ENCODE data around the gene GNG12.
A peak's percentile ranks its signal among the peaks of the same experiment; 100 is the strongest.
"Not testable (repeated sequence)": the region's sequence is repeated elsewhere in the genome, so short reads cannot be mapped to it uniquely, and the experiment has no call there.

The GNG12 gene

DNA sequence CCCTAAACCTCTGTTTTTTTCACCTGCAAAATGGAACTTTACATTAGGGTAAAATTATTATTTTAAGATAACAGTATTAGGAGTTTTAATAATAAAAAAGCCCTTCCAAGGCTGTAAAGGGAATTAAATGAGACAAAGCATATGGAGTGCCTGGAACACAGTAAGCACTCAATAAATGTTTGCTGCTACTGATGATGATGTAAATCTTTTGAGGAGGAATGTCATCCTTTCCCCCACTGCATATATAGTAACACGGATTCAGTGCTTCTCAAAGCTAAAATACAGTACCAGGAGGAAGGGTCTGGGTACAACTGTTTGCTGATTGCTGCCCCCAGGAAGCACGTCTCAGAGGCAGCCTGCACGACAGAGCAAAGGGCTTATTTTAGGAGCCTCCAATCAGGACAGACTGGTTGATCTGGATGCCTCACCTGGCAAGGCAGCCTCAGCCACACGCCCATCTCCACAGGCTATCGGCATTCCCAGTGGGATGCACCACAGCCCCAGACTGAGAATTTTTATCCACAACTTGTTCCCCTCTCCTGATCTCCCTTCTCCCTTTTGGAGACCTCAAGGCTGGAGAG is 83.9 kb downstream of the GNG12 start:
- no peak for DNase-seq

DNA sequence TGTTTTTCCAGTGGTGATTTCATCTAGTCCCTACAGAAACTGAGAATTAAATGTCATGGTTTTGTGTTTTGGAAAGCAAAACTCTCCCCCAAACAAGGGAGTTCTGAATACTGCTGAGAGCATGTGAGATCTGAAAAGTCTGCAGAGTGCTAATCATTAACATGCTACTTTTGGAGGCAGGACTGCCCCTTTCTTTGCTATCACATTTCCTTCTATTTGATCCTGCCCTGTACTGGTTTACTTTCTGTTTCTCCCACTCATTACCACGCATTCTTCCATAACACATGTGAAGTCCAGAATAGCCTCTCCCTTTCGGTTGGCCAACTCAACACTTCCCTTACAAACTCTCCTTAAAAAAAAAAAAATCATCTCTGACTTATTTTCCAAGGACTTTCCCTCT is 84.6 kb downstream of the GNG12 start:
- no peak for DNase-seq

DNA sequence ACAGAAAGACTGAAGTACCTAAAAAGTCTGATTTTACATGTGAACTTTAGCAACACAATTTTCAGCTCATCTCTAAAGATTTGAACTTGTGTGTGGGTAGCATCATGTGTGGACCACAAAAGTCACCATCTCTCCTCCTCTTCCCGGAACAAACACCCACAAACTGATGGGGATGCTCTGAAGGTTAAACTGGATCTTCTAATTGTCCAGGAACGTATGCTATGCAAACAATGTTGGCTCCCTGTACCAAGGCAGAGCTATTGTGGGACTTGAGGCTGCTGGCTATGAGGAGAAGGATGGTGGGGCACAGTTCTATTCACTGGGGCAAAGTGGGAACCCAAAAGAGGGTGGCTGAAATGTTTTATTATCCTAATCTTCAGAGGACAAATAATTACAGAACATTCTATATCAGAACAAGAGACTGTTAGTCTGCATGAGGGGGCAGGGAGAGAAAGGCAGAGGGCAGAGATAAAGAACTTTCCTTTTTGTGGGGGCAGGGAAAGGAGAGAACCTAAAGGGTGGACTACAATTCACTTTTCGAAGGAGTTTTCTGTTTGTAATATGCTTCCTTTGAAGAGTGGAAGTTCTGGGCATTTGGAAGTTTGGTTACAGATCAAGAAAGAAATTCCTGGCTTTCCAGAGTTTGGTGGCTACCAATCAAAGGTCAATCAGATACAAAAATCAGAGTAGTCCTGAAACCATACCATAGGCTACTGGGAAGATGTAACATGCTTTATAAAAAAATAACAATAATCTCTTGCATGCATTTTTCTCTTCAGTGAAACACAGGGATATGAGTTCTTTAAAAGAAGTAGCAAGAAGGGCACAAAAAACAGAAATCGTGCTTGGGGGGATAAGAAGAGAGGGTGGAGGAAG is 85.4 kb downstream of the GNG12 start:
- DNase-seq = no peak

DNA sequence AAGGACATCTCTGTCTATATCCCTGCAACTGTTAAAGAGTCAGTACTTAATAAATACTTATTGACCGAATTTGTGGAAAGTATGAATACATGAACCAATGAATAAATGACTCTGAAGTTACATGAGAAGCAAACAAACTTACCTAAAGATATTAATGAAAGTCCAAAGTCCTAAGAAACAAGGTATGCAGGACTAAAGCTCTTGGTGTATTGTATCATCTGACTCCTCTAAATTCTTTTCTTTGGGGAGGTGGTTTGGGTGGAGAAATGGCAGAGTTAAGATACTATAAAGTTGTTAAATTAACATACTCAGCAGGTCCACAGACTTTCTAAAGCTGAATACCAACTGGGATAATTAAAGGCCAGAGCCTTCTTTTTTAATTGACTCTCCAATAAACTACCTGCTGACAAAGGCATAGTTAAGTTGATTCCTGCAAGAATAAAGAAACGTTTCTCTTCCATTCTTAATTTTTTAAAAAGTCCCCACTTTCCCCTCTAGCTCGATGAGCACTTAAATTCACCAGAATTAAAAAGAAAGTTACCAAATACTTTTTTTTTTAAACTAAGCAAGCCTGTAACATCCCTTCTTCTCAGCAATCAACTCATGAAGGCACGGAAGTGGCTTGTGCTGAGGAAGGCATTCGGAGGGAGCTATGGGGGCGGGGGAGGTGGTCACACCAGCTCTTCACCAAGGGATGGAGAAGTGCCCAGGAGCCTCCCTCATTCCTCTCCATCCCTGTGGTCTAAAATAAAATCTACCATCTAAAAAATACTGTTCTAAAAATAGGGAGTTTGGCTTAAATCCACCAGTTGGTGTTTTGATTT is 87.2 kb downstream of the GNG12 start:
- no peak for DNase-seq

DNA sequence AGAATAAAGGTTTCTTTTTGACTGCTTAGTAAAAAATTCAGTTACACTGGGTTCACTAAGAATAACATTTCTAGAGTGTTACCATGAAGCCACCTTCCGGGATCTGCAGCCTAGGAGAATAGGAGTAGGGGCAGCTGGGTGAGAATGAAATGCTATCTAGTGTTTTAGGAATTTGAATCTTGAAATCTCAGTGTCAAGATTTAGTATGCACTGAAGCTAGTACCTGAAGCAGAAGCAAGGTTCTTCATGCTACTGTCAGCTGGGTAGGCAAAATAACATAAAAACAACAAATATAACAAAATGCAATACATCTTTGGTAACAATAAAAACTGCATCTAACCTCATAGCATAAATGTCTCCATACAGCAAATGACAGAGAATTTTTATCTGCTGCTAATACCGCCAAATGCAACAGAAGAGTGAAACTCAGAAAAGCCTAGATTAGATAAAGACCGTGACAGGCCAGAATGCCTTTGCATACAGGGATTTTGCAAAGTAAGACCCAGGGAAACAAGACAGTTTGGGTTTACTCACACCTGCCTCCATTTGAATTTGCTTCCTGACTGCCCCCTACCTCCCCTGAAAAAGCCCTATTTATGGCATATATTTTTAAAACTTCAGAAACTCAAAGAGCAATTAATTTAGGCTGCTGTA is 90.1 kb downstream of the GNG12 start:
- DNase-seq = no peak

DNA sequence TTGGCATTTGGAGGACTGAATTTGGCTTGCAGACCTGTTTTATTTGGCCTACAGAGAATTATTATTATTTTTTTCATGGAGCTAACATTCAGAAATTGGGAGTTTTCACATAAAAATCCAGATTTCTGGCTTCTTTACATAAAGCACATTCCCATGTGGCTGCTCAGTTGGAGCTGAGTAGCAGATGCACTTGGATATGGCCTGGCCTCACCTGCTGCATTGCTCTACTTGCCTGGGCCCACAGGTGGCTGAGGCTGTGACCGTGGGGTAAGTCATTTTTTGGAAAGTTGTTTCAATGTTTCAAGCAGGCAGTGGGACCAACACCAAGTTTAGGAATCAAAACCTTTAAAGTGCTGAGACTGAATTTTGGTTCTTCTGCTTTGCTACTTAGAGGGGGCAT is 91.5 kb downstream of the GNG12 start:
- no peak for DNase-seq

DNA sequence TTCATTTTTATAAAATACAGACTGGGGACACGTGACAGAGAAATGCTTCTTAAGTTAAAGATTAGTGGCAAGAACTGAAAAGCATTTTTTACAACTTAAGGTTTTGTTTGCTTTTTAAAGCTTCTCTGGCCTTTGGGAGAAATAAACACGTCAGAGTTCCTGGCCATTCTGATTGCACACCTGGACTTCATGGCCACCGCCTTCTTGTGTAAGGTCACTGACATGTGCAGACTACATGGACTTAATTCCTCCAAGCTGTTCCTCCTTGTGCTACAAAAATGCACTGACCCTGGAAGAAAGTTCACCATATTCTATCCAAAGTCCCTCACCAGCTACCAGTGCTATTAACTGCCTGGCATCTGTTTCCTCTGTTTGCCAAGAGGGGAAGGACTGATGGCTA is 92.1 kb downstream of the GNG12 start:
- no peak for DNase-seq

DNA sequence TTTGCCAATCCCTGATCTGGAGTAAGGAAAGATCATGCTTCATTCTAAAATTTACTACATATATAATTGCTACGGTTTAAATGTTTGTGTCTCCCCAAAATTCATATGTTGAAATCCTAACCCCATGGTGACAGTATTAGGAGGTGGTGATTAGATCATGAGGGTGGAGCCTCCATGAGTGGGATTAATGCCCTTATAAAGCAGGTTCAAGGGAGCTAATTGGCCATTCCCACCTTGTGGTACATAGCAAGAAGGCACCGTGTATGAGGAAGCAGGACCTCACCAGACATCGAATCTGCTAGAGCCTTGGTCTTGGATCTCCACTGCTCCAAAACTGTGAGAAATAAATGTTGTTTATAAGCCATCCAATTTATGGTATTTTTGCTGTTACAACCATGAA is 92.7 kb downstream of the GNG12 start:
- DNase-seq = no peak

DNA sequence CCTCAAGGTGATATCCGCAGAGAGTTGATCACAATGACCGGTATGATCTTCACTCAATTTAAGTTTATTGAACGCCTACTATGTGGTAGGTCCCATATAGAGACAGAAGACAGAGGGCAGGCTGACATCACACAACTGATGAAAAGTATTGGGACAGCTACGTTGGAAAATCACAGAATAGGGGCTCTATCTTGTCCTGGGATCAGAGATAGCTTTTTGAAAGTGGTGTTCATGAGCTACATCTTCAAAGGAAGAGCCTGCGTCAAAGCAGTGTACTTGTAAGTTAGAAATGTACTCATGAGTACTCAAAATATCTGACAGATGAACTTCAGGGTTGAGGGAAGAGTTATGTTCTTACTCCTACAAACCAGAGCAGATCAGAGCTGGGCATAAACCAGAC is 93.9 kb downstream of the GNG12 start:
- no peak for DNase-seq

DNA sequence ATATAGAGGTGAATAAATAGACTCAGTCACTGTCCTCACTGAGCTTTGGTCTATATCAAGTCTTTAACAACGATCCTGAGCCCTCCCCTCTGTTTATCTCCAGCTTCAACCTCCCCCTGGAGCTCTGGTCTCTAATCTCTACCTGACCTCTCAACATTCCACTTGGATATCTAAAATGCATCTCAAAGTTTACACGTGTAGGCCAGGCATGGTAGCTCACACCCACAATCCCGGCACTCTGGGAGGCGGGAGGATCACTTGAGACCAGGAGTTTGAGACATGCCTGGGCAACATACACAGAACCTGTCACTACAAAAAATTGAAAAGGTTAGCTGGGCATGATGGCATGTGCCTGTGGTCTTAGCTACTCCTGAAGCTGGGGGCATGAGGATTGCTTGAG is 94.9 kb downstream of the GNG12 start:
- DNase-seq = no peak

DNA sequence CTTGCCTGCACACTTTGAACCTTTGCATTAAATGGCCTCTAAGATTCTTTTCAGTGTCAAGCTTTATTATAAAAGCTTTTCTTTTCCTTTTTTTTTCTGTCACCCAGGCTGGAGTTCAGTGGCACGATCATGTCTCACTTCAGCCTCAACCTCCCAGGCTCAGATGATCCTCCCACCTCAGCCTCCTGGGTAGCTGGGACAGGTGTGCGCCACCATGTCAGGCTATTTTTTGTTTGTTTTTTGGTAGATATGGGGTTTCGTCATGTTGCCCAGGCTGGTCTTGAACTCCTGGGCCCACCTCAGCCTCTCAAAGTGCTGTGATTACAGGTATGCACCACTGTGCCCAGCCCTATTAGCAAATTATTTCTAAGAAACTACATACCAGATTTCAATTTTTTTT is 95.4 kb downstream of the GNG12 start:
- DNase-seq = no peak

DNA sequence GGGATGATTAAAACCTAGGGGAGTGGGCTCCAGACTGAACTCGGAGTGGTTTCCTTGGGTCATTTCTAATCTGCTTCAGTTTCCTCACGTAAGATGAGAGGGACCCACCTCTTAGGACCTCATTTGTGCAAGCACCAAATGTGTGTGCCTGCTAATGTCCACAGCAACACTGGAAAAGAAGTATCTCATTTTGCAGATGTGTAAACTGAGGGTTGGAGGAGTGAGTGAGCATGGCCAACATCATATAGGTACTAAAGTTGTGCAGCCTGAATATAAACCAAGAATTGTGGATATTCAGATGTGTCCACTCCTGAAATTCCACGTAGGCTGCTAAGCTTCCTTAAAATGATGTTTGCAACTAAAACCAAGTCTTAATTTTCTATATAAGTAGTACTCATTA is 96.5 kb downstream of the GNG12 start:
- no peak for DNase-seq

DNA sequence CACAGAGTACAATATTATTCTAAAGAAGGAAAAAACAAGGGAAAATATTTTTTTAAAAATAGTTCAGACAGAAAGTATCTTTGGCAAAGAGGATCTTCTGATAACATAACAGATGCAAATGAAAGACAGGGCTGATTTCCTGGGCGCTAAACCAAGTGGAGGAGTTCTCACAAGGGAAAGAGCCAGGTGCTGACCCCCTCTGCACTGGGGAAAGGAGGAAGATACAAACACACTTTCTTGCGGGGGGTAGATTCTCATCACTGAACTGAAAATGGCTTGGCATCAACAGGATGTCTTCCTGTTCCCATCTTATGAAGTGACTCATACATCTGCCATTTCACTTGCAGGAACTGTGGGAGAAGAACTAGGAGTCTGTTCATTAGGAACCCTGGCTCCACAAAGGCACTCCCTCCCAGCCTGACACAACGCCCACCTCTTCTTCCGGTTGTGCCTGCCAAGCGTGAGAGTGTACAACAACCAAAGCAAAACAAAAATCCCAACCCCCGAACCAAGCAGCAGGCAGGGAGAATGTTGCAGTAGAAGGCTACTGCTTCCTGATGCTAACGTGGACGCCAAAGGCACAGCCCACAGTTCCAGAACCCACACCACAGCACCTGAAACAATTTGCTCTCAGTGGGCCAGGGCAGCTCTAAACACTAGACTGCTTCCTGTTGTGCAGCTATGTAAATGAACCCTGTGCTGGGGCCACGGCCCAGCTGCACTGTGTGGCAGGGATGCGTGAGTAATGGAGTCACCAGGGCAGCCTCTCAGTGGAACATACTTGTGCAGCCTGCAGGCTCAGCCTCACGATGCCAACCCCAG is 97.2 kb downstream of the GNG12 start:
- peak; percentile 57 for DNase-seq

DNA sequence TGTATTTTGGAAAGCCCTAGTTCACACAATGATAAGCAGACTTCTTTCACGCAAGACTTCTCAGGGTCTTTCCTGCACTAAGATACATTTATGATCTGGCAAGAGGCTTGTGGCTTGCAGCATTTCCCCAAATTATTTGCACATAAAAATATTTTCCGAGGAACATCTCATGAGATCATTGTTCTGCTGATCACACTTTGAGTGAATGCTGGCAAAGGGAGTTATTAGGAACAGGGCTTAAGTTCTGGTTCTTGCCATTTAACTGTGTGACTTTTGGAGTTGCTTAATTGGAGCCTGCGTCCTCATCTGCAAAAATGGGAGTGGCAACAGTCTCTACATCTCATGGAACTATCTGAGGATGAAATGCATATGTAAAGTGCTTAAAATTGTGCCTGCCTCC is 98.1 kb downstream of the GNG12 start:
- no peak for DNase-seq

DNA sequence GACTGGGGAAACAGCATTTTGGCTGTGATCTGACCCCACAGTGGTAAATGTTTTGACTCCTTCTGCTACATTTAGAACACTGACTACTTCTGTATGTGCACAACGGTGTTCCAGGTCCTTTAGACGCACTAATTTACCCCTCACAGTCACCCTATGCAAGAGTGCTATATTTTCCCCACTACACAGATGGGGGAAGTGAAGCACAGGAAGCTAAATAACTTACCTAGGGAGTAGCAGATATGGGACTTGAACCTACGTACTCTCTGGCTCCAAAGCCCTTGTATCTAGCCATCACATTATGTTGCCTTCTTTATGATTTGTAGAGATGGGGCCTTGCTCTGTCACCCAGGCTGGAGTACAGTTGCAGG is 99.0 kb downstream of the GNG12 start:
- no peak for DNase-seq

DNA sequence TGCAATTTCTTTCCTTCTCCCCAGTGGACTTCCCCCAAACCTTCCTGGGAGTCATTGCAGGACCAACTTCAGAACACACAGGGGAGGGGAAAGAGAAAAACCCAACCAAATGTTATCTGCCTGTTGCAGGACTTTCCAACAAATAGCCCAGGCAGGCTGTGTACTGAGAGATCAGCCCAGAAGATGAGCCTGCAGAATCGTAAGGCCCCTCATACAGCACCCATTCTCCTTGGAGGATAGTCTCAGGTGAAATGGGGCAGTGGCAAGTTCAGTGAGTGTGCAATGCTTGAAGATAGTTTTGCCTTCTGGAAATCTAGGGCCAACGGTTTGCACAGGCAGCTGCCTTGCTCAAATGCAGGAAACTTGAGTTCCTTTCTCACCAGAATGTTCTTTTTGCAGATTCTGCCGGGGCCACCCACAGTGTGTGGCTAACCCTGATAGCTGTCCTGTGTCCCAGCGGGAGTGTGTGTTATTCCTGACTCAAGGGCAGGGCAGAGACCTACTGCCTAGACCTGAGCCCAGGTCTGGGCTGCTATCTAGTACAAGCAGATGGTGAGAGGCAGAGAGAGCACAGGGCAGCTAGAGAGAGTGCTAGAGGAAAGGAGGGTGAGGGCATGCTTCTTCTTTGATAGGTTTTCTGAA is 99.5 kb downstream of the GNG12 start:
- DNase-seq = no peak

DNA sequence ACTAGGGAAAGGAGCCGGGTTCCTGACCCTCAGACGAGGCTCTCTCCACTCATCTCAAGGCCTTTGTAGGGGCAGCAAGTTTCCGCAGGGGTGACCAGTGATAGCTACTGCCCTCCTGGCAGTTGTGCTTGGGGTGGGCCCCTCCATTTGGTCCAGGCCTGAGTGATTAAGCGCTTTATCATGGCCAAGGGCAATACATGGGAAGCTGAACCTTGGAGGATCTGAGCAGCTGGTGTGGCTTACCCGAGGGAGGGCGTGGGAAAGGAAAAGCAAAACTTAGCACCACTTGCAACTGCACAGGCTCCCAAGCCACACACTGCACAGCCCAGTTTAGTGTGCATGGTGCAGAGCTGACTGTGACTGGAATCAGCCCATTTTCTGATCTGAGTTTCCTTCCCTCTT is 100.5 kb downstream of the GNG12 start:
- DNase-seq = no peak

DNA sequence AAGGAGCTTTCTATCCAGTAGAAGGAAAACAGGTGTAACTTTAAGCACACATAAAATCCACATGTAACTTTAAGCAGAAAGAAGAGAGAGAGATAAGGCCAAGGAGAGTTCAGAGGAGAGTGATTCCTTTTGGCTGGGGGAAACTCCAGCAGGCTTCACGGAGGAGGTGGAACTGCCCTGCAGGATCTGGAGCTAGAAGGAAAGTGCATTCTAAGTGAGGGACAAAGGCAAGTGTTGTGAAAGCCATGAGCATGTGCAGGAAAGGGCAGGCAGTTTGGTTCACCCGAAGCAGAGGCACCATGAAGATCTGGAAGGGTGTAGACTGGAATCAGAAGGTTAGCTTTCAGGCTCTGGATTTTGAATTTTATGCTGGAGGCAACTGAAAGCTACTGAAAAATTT is 101.9 kb downstream of the GNG12 start:
- DNase-seq = no peak

DNA sequence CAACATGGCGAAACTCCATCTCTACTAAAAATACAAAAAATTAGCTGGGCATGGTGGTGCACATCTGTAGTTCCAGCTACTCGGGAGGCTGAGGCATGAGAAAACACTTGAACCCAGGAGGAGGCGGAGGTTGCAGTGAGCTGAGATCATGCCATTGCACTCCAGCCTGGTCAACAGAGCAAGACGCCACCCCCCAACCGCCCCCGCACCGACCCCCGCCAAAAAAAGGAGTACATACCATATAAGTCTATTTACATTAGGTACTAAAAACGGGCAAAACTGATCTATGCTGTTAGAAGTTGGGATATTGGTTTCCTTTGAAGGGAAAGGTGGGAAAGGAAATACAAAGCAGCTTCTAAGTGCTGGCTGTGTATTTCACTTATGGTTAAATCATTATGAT is 103.0 kb downstream of the GNG12 start:
- DNase-seq = not testable (repeated sequence)

DNA sequence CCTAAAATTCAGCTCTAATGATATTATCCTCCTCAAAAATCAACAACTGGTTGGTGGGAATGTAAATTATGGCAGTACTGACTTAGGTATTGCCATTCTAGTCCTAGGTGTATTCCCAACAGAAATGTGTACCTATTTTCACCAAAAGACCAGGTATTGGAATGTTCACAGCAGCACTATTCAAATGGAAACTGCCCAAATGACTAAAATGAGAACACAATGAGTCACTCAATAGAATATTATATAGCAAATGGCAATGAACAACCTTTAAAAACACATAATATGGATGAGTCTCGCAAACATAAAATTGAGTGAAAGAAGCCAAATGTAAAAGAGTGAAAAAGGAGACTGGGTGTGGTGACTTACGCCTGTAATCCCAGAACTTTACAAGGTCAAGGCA is 103.4 kb downstream of the GNG12 start:
- DNase-seq = no peak

DNA sequence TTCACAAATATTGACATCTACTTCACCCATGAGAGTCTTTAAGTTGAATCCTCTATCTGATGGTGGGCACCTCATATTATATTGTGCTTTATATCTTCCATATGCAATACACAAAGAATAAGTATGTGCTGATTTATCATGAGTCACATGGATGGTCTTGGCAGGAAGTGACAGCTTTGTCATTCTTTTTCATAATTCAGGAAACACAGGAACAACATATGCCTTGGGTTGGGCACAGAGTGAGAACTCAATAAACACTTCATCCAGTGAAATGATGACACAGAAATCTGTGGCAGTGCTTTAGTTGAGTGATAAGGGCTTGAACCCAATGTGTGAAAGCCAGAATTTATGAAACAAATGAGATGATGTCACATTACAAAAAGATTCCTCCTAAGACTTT is 107.0 kb downstream of the GNG12 start:
- no peak for DNase-seq

DNA sequence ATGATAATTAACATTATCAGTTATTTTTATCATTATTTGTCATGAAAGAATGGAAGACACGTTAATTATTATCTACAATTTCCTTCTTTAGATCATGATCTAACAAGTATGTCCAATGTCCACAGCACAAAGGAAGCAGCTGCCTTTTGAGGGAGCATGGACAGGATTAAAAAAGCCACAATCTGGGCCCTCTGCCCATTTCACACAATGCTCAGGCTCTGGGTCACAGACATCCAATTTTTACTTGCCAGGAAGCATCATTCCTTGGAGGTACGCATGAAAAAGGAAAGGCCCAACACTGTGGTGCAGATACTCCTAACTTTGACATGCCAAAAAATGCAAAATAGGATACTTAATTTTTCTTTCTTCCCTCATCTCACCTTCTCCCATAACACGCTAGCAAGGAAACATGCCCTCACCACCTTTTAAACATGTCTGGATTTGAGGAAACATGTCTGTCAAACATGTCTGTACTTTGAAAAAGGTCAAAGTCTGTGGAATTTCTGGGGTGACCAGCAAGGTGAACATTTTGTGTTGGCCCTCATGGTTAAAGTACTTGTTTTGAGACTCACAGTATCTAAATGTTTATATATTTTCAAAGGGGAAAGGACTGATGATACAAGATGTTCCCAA is 108.2 kb downstream of the GNG12 start:
- peak; percentile 61 for DNase-seq

All from NCI-H1092 (cell line).